B cell (primary cell): Measurements from ENCODE around the gene SYNDIG1L. TPM values are rescaled to one million over a fixed set of nuclear protein-coding genes. Genes with fewer than 3 reads are reported as not detected.

ENCODE experiments used
- ATAC-seq: fragments of 200-7000 bp; cut with Tn5 transposase; one replicate; pipeline ENCODE4 v1.10.0; 2021; ENCODE audit warnings: low read depth, mild to moderate bottlenecking, moderate number of reproducible peaks, moderate library complexity
- CTCF ChIA-PET: fragments of 350-600 bp; sonication (Branson Sonifier 250); formaldehyde crosslinking; loops from one replicate; lab custom pipeline; 2021; ENCODE audit warnings: antibody characterized with exemption, inconsistent platforms; lab: Charles Lee
- POLR2A ChIA-PET: fragments of 350-600 bp; sonication (Branson Sonifier 250); formaldehyde crosslinking; loops from one replicate; lab custom pipeline; 2021; ENCODE audit warnings: antibody characterized with exemption; lab: Charles Lee
- DNase-seq: peaks from one replicate; pipeline ENCODE4 v3.0.0; 2013
- H2AFZ ChIP-seq: 2 replicates; pipeline ENCODE4 v1.6.1; 2012; ENCODE audit warnings: mild to moderate bottlenecking, low read depth, low read length; ENCODE audit not compliant: insufficient read depth, poor library complexity, severe bottlenecking
- H3K27ac ChIP-seq, 2 donors: 1 replicate in 1 of 2; 2 replicates in 1 of 2; pipeline ENCODE4 v1.5.1; 2012 to 2013; ENCODE audit warnings: low read length in 2 of 2, mild to moderate bottlenecking in 2 of 2, moderate library complexity in 1 of 2
- H3K27me3 ChIP-seq, 4 experiments: fragments of 200-600 bp in 1 of 4; sonication (generic) in 1 of 4; replicated peaks in 1 of 4; 1 replicate in 2 of 4; 2 replicates in 2 of 4; pipeline versions ENCODE4 v1.6.1 to v1.7.0; 2013 to 2016; ENCODE audit warnings: low read length in 3 of 4, mild to moderate bottlenecking in 2 of 4, mixed read lengths in 1 of 4, moderate library complexity in 1 of 4; ENCODE audit not compliant: insufficient read depth in 4 of 4, control insufficient read depth in 3 of 4; ENCODE audit errors: control extremely low read depth in 1 of 4
- H3K36me3 ChIP-seq, 2 experiments: replicated peaks in 1 of 2; 1 replicate in 1 of 2; 2 replicates in 1 of 2; pipeline versions ENCODE4 v1.6.1 to v1.7.1; 2013; ENCODE audit warnings: low read length in 1 of 2; ENCODE audit not compliant: insufficient read depth in 2 of 2, control insufficient read depth in 1 of 2; ENCODE audit errors: control extremely low read depth in 1 of 2, extremely low read depth in 1 of 2
- H3K4me1 ChIP-seq, 2 donors: fragments of 200-600 bp in 1 of 2; sonication (generic) in 1 of 2; 1 replicate in 1 of 2; 2 replicates in 1 of 2; pipeline versions ENCODE4 v1.5.1 to v1.6.1; 2013 to 2017; ENCODE audit warnings: low read length in 2 of 2; ENCODE audit not compliant: control insufficient read depth in 2 of 2, insufficient read depth in 2 of 2
- H3K4me2 ChIP-seq: replicated peaks from 2 replicates; pipeline ENCODE3; 2012; ENCODE audit warnings: mild to moderate bottlenecking, low read depth, low read length; ENCODE audit not compliant: poor library complexity, severe bottlenecking
- H3K4me3 ChIP-seq, 5 experiments: fragments of 200-600 bp in 1 of 5; sonication (generic) in 1 of 5; 1 replicate in 3 of 5; 2 replicates in 2 of 5; pipeline versions ENCODE4 v1.5.1 to v1.7.0; 2011 to 2016; ENCODE audit warnings: low read length in 4 of 5, mild to moderate bottlenecking in 4 of 5, low read depth in 2 of 5, control low read depth in 1 of 5, moderate library complexity in 1 of 5; ENCODE audit not compliant: insufficient read depth in 1 of 5; ENCODE audit errors: control extremely low read depth in 1 of 5, extremely low read depth in 1 of 5
- H3K79me2 ChIP-seq: fragments of 200-600 bp; sonication (generic); one replicate; pipeline ENCODE4 v1.6.0; 2016; ENCODE audit warnings: low read length; ENCODE audit not compliant: control insufficient read depth, insufficient read depth
- H3K9ac ChIP-seq: fragments of 200-600 bp; sonication (generic); 2 replicates; pipeline ENCODE4 v1.6.1; 2017; ENCODE audit warnings: mild to moderate bottlenecking, low read length, moderate library complexity
- H3K9me3 ChIP-seq, 3 donors: one replicate each; pipeline versions ENCODE4 v1.6.1 to v1.7.1; 2013; ENCODE audit warnings: low read length in 2 of 3; ENCODE audit not compliant: control insufficient read depth in 2 of 3, insufficient read depth in 1 of 3; ENCODE audit errors: control extremely low read depth in 1 of 3
- H4K20me1 ChIP-seq: 2 replicates; pipeline ENCODE4 v1.6.0; 2012; ENCODE audit warnings: mild to moderate bottlenecking, low read length; ENCODE audit not compliant: insufficient read depth, control insufficient read depth, poor library complexity, severe bottlenecking
- H3K27ac Mint-ChIP-seq: one replicate; pipeline ENCODE4 v1.8.0; 2021; ENCODE audit warnings: mixed read lengths
- H3K27me3 Mint-ChIP-seq: one replicate; pipeline ENCODE4 v1.8.0; 2021; ENCODE audit warnings: mixed read lengths
- H3K4me1 Mint-ChIP-seq: one replicate; pipeline ENCODE4 v1.8.0; 2021; ENCODE audit warnings: mixed read lengths
- H3K4me3 Mint-ChIP-seq: one replicate; pipeline ENCODE4 v1.8.0; 2021; ENCODE audit warnings: mixed read lengths
- H3K9me3 Mint-ChIP-seq: one replicate; pipeline ENCODE4 v1.8.0; 2022; ENCODE audit warnings: mixed read lengths; ENCODE audit not compliant: insufficient read depth
- CTCF ChIP-seq: fragments of 200-600 bp; IDR thresholded peaks from one replicate; pipeline ENCODE4 v1.8.0; 2022; ENCODE audit warnings: antibody characterized with exemption, mild to moderate bottlenecking
- EZH2 ChIP-seq: IDR thresholded peaks from 2 replicates; pipeline ENCODE4 v1.6.1; 2012; ENCODE audit warnings: borderline replicate concordance, low read depth, mild to moderate bottlenecking, moderate library complexity, low read length; ENCODE audit not compliant: insufficient read depth, poor library complexity, severe bottlenecking
- WGBS: methylation state at CpG from one replicate; pipeline ENCODE4 v1.1.5; 2013; ENCODE audit warnings: missing lambda C conversion rate; ENCODE audit not compliant: insufficient coverage; 5-methylcytosine and 5-hydroxymethylcytosine counted together
- intact Hi-C: fragments of 100-400 bp; cut with micrococcal nuclease; formaldehyde crosslinking; loops from one replicate; pipeline ENCODE4 v1.10.0; 2022
- polyA plus RNA-seq: library from polyadenylated mRNA; depleted of rRNA; stranded (reverse); fragments of >200 nt; gene quantifications from 2 replicates; pipeline ENCODE4 v1.2.3, GENCODE V29; 2012
- total RNA-seq, 2 donors: library from RNA; stranded (reverse); fragments of 120-200 nt in 1 of 2; gene quantifications; 1 replicate in 1 of 2; 2 replicates in 1 of 2; pipeline versions ENCODE4 v1.2.3 to v1.2.4, GENCODE V29; 2013 to 2022

SYNDIG1L gene
- total and polyA plus RNA-seq, 2 donors (not counting 1 experiment from before 2014, with no cell fraction given), result 0.16 TPM; not detected in 1

GRCh38 chr14:74444866-74445265 lies 18.9 kb upstream of the SYNDIG1L start:
- Mint-ChIP-seq H3K27me3 (peaks cover 12% of the 10 kb centered on the region), H3K9me3 (no peaks in the 10 kb centered on the region), H3K4me3 (no peak overlapping the region), H3K27ac (no peak overlapping the region), H3K4me1 (no peaks in the 10 kb centered on the region)
- Histone ChIP-seq H4K20me1 (no peaks in the 10 kb centered on the region), H3K9me3 (peaks cover 0 to 3% (median 0%) of the 10 kb centered on the region in 3 donors), H3K4me3 (no peak overlapping the region), H3K27me3 (no peaks in the 10 kb centered on the region), H3K36me3 (no peaks in the 10 kb centered on the region), H3K79me2 (no peaks in the 10 kb centered on the region), H3K4me2 (no peak overlapping the region), H3K27ac (no peak overlapping the region), H2AFZ (no peak overlapping the region), H3K9ac (no peak overlapping the region), H3K4me1 (no peaks in the 10 kb centered on the region)
- CTCF ChIA-PET, result no interaction called here
- ATAC-seq (no peak), DNase-seq (no peak)
- POLR2A ChIA-PET, result no interaction called here
- WGBS, result 100% methylated on average over 1 of the region's 3 CpGs
- TF ChIP-seq EZH2, result no peak
- no peak for TF ChIP-seq CTCF
- intact Hi-C loops, result no loop called here

GRCh38 chr14:74442757-74443156 lies 16.7 kb upstream of the SYNDIG1L start:
- ChIA-PET POLR2A (no interaction called here), CTCF (interaction anchor here (1.1 kb wide), 1 partner anchor 79 kb away, joined by 3 read pairs; no protein-coding TSS in a partner anchor)
- TF ChIP-seq EZH2 (no peak), CTCF (no peak)
- peaks cover 0 to under 1% (median 0%) of the 10 kb centered on the region in 4 experiments for H3K27me3 ChIP-seq
- peaks cover 0 to 3% (median 0%) of the 10 kb centered on the region in 3 donors for H3K9me3 ChIP-seq
- H4K20me1 ChIP-seq, result no peaks in the 10 kb centered on the region
- H3K27ac ChIP-seq, result no peak overlapping the region
- H3K79me2 ChIP-seq, result no peaks in the 10 kb centered on the region
- H2AFZ ChIP-seq, result no peak overlapping the region
- no peak overlapping the region for H3K4me2 ChIP-seq
- no peak overlapping the region for H3K4me3 ChIP-seq
- intact Hi-C loops, result no loop called here
- Mint-ChIP-seq H3K4me1 (no peaks in the 10 kb centered on the region), H3K27ac (no peak overlapping the region), H3K27me3 (peaks cover 20% of the 10 kb centered on the region), H3K4me3 (no peak overlapping the region), H3K9me3 (no peaks in the 10 kb centered on the region)
- ATAC-seq (no peak), DNase-seq (no peak)
- no peak overlapping the region for H3K9ac ChIP-seq
- H3K4me1 ChIP-seq, result no peaks in the 10 kb centered on the region
- no peaks in the 10 kb centered on the region for H3K36me3 ChIP-seq
